IMR-90 (cell line): ENCODE measurements around the gene WWP2.

Experiments
- CTCF ChIP-seq: conservative IDR thresholded peaks from 2 replicates; pipeline ENCODE4 v1.5.1; 2012; ENCODE audit warnings: mild to moderate bottlenecking, low read depth, low read length, improper control_type of control experiment
- RCOR1 ChIP-seq: IDR thresholded peaks from 2 replicates; pipeline ENCODE4 v1.6.1; 2012; ENCODE audit warnings: mild to moderate bottlenecking, low read length, improper control_type of control experiment; ENCODE audit not compliant: insufficient replicate concordance

GRCh38 chr16:69906838-69907401 lies 144.8 kb downstream of the WWP2 start:
- TF ChIP-seq CTCF, result no peak
- TF ChIP-seq RCOR1, result no peak
